Neural cell (in vitro differentiated cells): Measurements from ENCODE around the gene BAIAP2L1. TPM values are rescaled to one million over a fixed set of nuclear protein-coding genes. Genes with fewer than 3 reads are reported as not detected.

Experiments
- H2AFZ ChIP-seq: fragments of 200-600, 300-800 bp; sonication (generic), shearing (Covaris generic); 2 replicates; pipeline ENCODE4 v1.6.0; 2014; ENCODE audit warnings: low read depth, mild to moderate bottlenecking, antibody characterized with exemption, low read length, moderate library complexity
- H3F3A ChIP-seq: fragments of 200-600 bp; shearing (Covaris generic); 2 replicates; pipeline ENCODE4 v1.6.1; 2016; ENCODE audit warnings: mild to moderate bottlenecking, moderate library complexity, mixed read lengths, antibody characterized with exemption, low read length; ENCODE audit not compliant: insufficient read depth, poor library complexity, severe bottlenecking
- H3K27ac ChIP-seq: fragments of 200-600, 300-800 bp; sonication (generic), shearing (Covaris generic); 2 replicates; pipeline ENCODE4 v1.5.1; 2014; ENCODE audit warnings: mild to moderate bottlenecking, low read length, moderate library complexity
- H3K27me3 ChIP-seq: fragments of 300-800, 200-600 bp; sonication (generic), shearing (Covaris generic); 2 replicates; pipeline ENCODE4 v1.6.0; 2014; ENCODE audit warnings: mild to moderate bottlenecking, low read depth, low read length, moderate library complexity; ENCODE audit not compliant: insufficient read depth
- H3K36me3 ChIP-seq: fragments of 300-800, 200-600 bp; sonication (generic), shearing (Covaris generic); 2 replicates; pipeline ENCODE4 v1.5.1; 2014; ENCODE audit warnings: mild to moderate bottlenecking, antibody characterized with exemption, low read length, moderate library complexity; ENCODE audit not compliant: insufficient read depth
- H3K4me2 ChIP-seq: fragments of 300-800, 200-600 bp; sonication (generic), shearing (Covaris generic); 2 replicates; pipeline ENCODE4 v1.6.0; 2014; ENCODE audit warnings: mild to moderate bottlenecking, low read length
- H3K4me3 ChIP-seq: fragments of 300-800, 200-600 bp; sonication (generic), shearing (Covaris generic); 2 replicates; pipeline ENCODE4 v1.5.1; 2014; ENCODE audit warnings: mild to moderate bottlenecking, low read length, moderate library complexity
- H3K79me2 ChIP-seq: fragments of 200-600 bp; shearing (Covaris generic); replicated peaks from 2 replicates; pipeline ENCODE4 v1.6.0; 2014; ENCODE audit warnings: mild to moderate bottlenecking, low read length, moderate library complexity; ENCODE audit not compliant: insufficient read depth
- H3K9ac ChIP-seq: fragments of 300-800, 200-600 bp; sonication (generic), shearing (Covaris generic); 2 replicates; pipeline ENCODE4 v1.6.1; 2016; ENCODE audit warnings: mild to moderate bottlenecking, low read length, mixed read lengths
- H3K9me2 ChIP-seq: fragments of 200-600 bp; shearing (Covaris generic); 2 replicates; pipeline ENCODE4 v1.6.1; 2016; ENCODE audit warnings: mild to moderate bottlenecking, low read length, mixed read lengths; ENCODE audit not compliant: insufficient read depth
- H3K9me3 ChIP-seq: fragments of 200-600, 300-800 bp; sonication (generic), shearing (Covaris generic); 2 replicates; pipeline ENCODE4 v1.6.1; 2016; ENCODE audit warnings: mild to moderate bottlenecking, mixed run types, low read length, moderate library complexity, mixed read lengths
- H4K20me1 ChIP-seq: fragments of 200-600 bp; shearing (Covaris generic); 2 replicates; pipeline ENCODE4 v1.6.1; 2016; ENCODE audit warnings: mild to moderate bottlenecking, mixed run types; ENCODE audit not compliant: insufficient read depth
- EP300 ChIP-seq: fragments of 450-650 bp; conservative IDR thresholded peaks from 2 replicates; pipeline ENCODE4 v1.6.1; 2014; ENCODE audit warnings: antibody characterized with exemption, mild to moderate bottlenecking, moderate library complexity; ENCODE audit not compliant: poor library complexity, severe bottlenecking
- EZH2 ChIP-seq: fragments of 200-600, 300-800 bp; shearing (Covaris generic), sonication (generic); IDR thresholded peaks from 2 replicates; pipeline ENCODE4 v1.6.1; 2014; ENCODE audit warnings: antibody characterized with exemption, low read length, borderline replicate concordance, mild to moderate bottlenecking; ENCODE audit not compliant: insufficient read depth, poor library complexity, severe bottlenecking
- MXI1 ChIP-seq: fragments of 450-650 bp; conservative IDR thresholded peaks from 2 replicates; pipeline ENCODE4 v1.6.1; 2014; ENCODE audit warnings: antibody characterized with exemption, mild to moderate bottlenecking; ENCODE audit not compliant: poor library complexity, severe bottlenecking
- POLR2AphosphoS5 ChIP-seq: IDR thresholded peaks from 2 replicates; pipeline ENCODE4 v1.6.1; 2012
- RAD21 ChIP-seq: fragments of 450-650 bp; conservative IDR thresholded peaks from 2 replicates; pipeline ENCODE4 v1.6.1; 2014; ENCODE audit warnings: antibody characterized with exemption, mild to moderate bottlenecking, moderate library complexity
- SMC3 ChIP-seq: fragments of 450-650 bp; conservative IDR thresholded peaks from 2 replicates; pipeline ENCODE4 v1.6.1; 2014; ENCODE audit warnings: antibody characterized with exemption, mild to moderate bottlenecking, moderate library complexity; ENCODE audit not compliant: poor library complexity
- TAF1 ChIP-seq: IDR thresholded peaks from 2 replicates; pipeline ENCODE4 v1.6.1; 2012; ENCODE audit warnings: low read depth
- polyA plus RNA-seq: library from polyadenylated mRNA; depleted of rRNA; stranded (reverse); fragments of >200 nt; gene quantifications from 2 replicates; pipeline ENCODE4 v1.2.3, GENCODE V29; 2014
- TF ChIP-seq, protein P1 (sequence below): fragments of 450-650 bp; IDR thresholded peaks from 2 replicates; pipeline ENCODE4 v1.5.1; 2014; ENCODE audit warnings: antibody characterized with exemption, mild to moderate bottlenecking, moderate library complexity; ENCODE audit not compliant: poor library complexity, severe bottlenecking
- TF ChIP-seq, protein P2 (sequence below): IDR thresholded peaks from 2 replicates; pipeline ENCODE4 v1.6.1; 2012; ENCODE audit warnings: borderline replicate concordance

Gene BAIAP2L1
- polyA plus RNA-seq, 1 donor from 2014 or later: not detected

DNA sequence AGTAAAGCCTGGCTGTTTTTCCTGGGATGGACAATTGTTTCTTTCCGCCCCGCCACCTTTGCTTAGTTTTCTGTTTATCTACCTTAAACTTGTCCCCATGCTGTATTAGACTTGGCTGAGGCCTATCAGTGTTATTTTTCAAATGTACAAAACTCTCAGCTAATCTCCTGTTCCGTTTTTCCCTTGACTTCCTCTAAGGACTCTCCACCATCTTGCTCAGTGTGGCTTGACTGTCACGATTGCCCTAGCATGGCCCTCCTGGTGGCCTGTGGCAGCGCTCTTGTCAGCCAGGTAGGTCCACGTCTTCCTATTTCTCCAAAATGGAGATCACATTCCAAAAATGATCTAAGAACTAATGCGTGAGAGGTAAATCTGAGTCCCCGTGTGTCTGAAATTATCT is 36.7 kb downstream of the BAIAP2L1 start:
- no peak overlapping the region for H3K4me3 ChIP-seq
- no peaks in the 10 kb centered on the region for H3F3A ChIP-seq
- H3K9me2 ChIP-seq: no peaks in the 10 kb centered on the region
- H3K27ac ChIP-seq: no peak overlapping the region
- H3K27me3 ChIP-seq: no peaks in the 10 kb centered on the region
- H3K9ac ChIP-seq: no peak overlapping the region
- H3K4me2 ChIP-seq: no peak overlapping the region
- no peaks in the 10 kb centered on the region for H4K20me1 ChIP-seq
- TF ChIP-seq, protein P1, sequence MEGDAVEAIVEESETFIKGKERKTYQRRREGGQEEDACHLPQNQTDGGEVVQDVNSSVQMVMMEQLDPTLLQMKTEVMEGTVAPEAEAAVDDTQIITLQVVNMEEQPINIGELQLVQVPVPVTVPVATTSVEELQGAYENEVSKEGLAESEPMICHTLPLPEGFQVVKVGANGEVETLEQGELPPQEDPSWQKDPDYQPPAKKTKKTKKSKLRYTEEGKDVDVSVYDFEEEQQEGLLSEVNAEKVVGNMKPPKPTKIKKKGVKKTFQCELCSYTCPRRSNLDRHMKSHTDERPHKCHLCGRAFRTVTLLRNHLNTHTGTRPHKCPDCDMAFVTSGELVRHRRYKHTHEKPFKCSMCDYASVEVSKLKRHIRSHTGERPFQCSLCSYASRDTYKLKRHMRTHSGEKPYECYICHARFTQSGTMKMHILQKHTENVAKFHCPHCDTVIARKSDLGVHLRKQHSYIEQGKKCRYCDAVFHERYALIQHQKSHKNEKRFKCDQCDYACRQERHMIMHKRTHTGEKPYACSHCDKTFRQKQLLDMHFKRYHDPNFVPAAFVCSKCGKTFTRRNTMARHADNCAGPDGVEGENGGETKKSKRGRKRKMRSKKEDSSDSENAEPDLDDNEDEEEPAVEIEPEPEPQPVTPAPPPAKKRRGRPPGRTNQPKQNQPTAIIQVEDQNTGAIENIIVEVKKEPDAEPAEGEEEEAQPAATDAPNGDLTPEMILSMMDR: no peak
- TF ChIP-seq EZH2 (no peak), SMC3 (no peak), TAF1 (no peak), EP300 (no peak), POLR2AphosphoS5 (no peak), RAD21 (no peak), MXI1 (no peak)
- TF ChIP-seq, protein P2, sequence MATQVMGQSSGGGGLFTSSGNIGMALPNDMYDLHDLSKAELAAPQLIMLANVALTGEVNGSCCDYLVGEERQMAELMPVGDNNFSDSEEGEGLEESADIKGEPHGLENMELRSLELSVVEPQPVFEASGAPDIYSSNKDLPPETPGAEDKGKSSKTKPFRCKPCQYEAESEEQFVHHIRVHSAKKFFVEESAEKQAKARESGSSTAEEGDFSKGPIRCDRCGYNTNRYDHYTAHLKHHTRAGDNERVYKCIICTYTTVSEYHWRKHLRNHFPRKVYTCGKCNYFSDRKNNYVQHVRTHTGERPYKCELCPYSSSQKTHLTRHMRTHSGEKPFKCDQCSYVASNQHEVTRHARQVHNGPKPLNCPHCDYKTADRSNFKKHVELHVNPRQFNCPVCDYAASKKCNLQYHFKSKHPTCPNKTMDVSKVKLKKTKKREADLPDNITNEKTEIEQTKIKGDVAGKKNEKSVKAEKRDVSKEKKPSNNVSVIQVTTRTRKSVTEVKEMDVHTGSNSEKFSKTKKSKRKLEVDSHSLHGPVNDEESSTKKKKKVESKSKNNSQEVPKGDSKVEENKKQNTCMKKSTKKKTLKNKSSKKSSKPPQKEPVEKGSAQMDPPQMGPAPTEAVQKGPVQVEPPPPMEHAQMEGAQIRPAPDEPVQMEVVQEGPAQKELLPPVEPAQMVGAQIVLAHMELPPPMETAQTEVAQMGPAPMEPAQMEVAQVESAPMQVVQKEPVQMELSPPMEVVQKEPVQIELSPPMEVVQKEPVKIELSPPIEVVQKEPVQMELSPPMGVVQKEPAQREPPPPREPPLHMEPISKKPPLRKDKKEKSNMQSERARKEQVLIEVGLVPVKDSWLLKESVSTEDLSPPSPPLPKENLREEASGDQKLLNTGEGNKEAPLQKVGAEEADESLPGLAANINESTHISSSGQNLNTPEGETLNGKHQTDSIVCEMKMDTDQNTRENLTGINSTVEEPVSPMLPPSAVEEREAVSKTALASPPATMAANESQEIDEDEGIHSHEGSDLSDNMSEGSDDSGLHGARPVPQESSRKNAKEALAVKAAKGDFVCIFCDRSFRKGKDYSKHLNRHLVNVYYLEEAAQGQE: no peak
- H3K36me3 ChIP-seq: no peaks in the 10 kb centered on the region
- H3K79me2 ChIP-seq: no peaks in the 10 kb centered on the region
- no peak overlapping the region for H2AFZ ChIP-seq
- no peaks in the 10 kb centered on the region for H3K9me3 ChIP-seq

DNA sequence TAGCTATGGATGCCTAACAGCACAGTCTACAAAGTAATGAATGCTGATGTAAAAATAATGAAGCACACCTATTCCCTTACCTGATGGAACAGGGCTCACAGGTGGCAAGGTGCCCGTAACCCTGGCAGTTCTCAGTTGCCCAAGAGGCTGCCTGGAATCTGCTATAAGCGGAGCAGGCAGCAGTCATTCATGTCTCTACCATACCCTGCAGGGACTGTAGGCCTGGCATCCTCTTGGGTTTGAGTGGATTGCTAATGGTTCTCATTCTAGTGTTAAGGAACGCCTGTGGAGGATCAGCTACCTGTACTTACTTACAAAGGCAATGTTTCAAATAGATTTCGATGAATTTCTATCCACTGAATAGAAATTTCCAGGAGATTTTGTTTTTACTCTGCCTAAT is 38.4 kb downstream of the BAIAP2L1 start:
- Histone ChIP-seq H3K9ac (no peak overlapping the region), H2AFZ (no peak overlapping the region), H3K4me2 (no peak overlapping the region), H3K27ac (no peak overlapping the region), H3K4me3 (no peak overlapping the region), H3K9me2 (no peaks in the 10 kb centered on the region), H4K20me1 (no peaks in the 10 kb centered on the region), H3K36me3 (no peaks in the 10 kb centered on the region), H3F3A (no peaks in the 10 kb centered on the region), H3K27me3 (no peaks in the 10 kb centered on the region), H3K9me3 (no peaks in the 10 kb centered on the region), H3K79me2 (no peaks in the 10 kb centered on the region)
- TF ChIP-seq RAD21: no peak
